IPS DF 6.9 (cell line): ENCODE measurements around the gene ARPC1B.
"Not testable (repeated sequence)": the region's sequence is repeated elsewhere in the genome, so short reads cannot be mapped to it uniquely, and the experiment has no call there.

Experiments used
- DNase-seq: peaks from one replicate; pipeline ENCODE4 v3.0.0-alpha.2; 2013; ENCODE audit warnings: low read depth, low spot score
- H3K27ac ChIP-seq: one replicate; pipeline ENCODE4 v1.5.1; 2013; ENCODE audit warnings: low read length, control low read depth
- H3K27me3 ChIP-seq: 2 replicates; pipeline ENCODE4 v1.6.1; 2013; ENCODE audit warnings: mild to moderate bottlenecking, low read length; ENCODE audit not compliant: control insufficient read depth, insufficient read depth
- H3K36me3 ChIP-seq: 2 replicates; pipeline ENCODE4 v1.6.1; 2013; ENCODE audit warnings: low read length; ENCODE audit not compliant: control insufficient read depth, insufficient read depth
- H3K4me1 ChIP-seq: 2 replicates; pipeline ENCODE4 v1.6.1; 2013; ENCODE audit warnings: low read length; ENCODE audit not compliant: control insufficient read depth, insufficient read depth
- H3K4me3 ChIP-seq: 2 replicates; pipeline ENCODE4 v1.5.1; 2013; ENCODE audit warnings: mild to moderate bottlenecking, low read length
- H3K9me3 ChIP-seq: 2 replicates; pipeline ENCODE4 v1.6.1; 2013; ENCODE audit warnings: low read length, inconsistent platforms; ENCODE audit not compliant: control insufficient read depth, insufficient read depth
- WGBS: extraction: QIAGEN DNeasy Blood & Tissue Kit; methylation state at CpG from one replicate; pipeline ENCODE4 v1.1.7; 2013; ENCODE audit warnings: mixed read lengths, missing lambda C conversion rate; ENCODE audit not compliant: insufficient read length, insufficient coverage; 5-methylcytosine and 5-hydroxymethylcytosine counted together

The ARPC1B gene

DNA sequence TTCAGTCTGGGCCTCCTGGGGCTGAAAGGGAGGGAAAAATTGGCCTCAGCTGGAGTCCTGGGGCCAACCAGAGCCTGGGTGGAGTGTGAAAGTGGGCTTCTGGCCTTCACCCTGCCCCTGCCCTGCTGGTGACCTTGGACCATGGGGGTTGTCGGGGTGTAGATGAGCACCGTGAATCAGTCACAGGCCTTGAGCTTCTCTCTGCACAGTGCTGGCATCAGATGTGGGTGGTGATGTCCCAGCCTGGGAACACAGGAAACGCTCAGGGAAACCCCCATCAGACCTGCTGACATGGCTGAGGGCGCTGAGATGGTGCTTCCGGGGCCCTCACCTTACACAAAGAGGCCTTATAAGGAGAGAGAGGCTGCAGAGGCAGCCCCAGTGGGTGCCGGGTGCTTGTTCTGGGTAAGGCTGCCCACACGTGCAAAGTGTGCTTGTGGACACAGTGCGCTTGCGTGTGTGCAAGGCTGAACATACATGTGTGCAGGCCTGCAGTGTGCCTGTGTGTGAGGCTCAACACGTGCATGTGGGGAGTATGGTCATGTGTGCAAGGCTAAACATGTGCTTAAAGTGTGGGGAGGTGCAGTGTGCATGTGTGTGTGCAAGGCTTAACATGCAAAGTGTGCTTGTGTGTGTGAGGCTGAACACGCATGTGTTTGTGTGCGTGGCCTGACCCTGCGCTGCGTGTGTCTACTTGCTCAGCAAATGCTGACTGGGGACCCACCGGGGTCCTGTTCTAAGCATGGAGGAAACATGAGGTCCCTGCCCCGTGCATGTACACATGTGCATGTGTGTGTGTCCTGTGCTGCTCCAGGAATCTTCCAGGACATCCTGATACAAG is 6.5 kb downstream of the ARPC1B start:
- Histone ChIP-seq H3K27me3 (no peaks in the 10 kb centered on the region), H3K4me3 (no peak overlapping the region), H3K36me3 (peaks cover 3% of the 10 kb centered on the region; the same call in 1 of the 2 replicates), H3K27ac (no peak overlapping the region), H3K4me1 (peaks cover 3% of the 10 kb centered on the region), H3K9me3 (no peaks in the 10 kb centered on the region)
- WGBS, result no CpG with 5 or more reads among the region's 16 CpGs
- no peak for DNase-seq

DNA sequence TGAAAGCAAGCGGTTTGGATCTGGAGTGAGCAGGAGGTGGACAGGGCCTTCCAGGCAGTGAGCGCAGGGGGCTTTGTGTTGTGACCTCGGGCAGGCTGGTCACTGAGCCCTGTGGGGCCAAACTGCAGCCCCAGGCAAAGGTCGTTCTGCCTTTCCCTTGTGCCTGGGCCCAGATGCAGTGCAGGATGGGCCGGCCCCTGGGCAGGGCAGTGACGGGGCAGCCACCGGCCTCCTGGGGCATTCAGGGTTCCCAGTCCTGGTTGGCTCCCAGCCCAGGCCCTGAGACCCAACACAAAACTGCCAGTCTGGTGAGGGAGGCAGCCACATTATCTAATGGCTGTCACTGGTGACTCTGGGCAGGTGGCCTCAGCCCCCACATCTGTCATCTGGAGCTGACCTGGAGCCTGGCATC is 7.1 kb downstream of the ARPC1B start:
- H3K36me3 ChIP-seq, result peaks cover 8% of the 10 kb centered on the region
- no peaks in the 10 kb centered on the region for H3K9me3 ChIP-seq
- DNase-seq, result no peak
- no CpG with 5 or more reads among the region's 7 CpGs for WGBS
- H3K27ac ChIP-seq, result no peak overlapping the region
- H3K27me3 ChIP-seq, result no peaks in the 10 kb centered on the region
- H3K4me1 ChIP-seq, result peaks cover 3% of the 10 kb centered on the region
- H3K4me3 ChIP-seq, result no peak overlapping the region

DNA sequence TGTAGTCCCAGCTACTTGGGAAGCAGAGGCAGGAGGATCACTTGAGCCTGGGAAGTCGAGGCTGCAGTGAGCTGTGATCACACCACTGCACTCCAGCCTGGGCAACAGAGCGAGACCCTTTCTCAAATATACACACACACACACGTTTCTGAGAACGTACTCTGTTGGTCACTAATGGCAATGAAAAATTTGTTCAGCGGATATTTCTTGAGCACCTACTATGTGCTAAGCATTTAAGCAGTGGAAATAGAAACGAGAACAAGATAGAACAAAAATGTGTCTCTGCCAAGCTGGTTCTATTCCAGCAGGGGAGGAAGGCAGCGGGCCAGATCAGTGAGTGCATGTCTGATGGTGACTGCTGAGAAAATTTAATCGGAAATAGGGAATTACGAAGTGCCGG is 8.7 kb downstream of the ARPC1B start:
- Histone ChIP-seq H3K4me1 (peaks cover 3% of the 10 kb centered on the region), H3K36me3 (peaks cover 14% of the 10 kb centered on the region), H3K27ac (no peak overlapping the region), H3K4me3 (no peak overlapping the region), H3K27me3 (no peaks in the 10 kb centered on the region), H3K9me3 (no peaks in the 10 kb centered on the region)
- DNase-seq, result no peak
- no CpG with 5 or more reads among the region's 10 CpGs for WGBS

DNA sequence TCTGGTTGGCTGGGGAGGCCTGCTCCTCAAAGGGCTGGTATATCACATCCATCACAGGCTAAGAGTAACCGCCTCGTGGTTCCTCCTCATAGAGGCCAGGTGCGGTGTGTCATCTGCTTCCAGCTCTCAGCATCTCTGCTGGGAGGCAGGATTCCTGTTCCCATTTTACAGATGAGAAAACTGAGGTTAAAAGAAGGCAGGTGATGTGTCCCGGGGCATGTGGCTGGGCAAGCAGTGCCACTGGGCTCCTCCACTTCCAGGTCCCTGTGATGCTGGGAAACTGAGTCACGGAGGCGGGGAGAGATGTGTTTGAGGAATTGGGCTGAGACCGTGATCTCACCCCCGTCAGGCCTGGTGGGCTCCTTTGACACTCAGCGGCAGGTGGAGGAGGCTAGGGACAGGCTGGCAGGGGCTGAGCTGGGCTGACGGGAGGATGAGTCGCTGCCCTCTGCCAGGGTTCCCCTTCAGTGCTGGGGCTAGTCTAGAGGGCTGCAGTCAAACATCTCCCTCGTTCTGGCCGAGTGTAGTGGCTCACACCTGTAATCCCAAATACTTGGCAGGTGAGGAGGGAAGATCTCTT is 9.4 kb downstream of the ARPC1B start:
- Histone ChIP-seq H3K27ac (no peak overlapping the region), H3K9me3 (no peaks in the 10 kb centered on the region)
- no peak for DNase-seq

DNA sequence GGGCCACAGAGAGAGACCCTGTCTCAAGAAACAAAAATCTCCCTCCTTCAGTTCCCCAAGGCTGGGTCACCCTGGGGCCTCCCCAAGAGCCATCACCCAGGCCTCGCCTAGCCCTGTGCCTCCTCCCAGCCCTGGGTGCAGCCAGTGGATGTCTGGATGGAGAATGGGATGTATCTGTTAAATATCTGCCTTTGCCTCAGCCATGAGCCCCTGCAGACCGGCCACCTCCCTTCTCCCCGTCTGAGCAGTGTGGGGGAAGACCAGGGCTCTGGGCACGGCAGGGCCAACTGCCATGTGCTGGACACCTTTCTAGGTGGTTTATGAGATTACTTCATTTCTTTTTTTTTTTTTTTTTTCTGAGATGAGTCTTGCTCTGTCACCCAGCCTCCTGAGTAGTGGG is 10.0 kb downstream of the ARPC1B start:
- DNase-seq, result no peak
- Histone ChIP-seq H3K27ac (no peak overlapping the region), H3K36me3 (peaks cover 19% of the 10 kb centered on the region), H3K27me3 (no peaks in the 10 kb centered on the region), H3K4me3 (no peak overlapping the region), H3K9me3 (no peaks in the 10 kb centered on the region), H3K4me1 (peaks cover 3% of the 10 kb centered on the region)
- WGBS, result no CpG with 5 or more reads among the region's 4 CpGs

More for the DNA sequence above, 9.4 kb downstream of the ARPC1B start:
- H3K36me3 ChIP-seq, result peaks cover 17% of the 10 kb centered on the region
- no peaks in the 10 kb centered on the region for H3K27me3 ChIP-seq
- peaks cover 3% of the 10 kb centered on the region for H3K4me1 ChIP-seq
- WGBS, result no CpG with 5 or more reads among the region's 13 CpGs
- H3K4me3 ChIP-seq, result no peak overlapping the region

DNA sequence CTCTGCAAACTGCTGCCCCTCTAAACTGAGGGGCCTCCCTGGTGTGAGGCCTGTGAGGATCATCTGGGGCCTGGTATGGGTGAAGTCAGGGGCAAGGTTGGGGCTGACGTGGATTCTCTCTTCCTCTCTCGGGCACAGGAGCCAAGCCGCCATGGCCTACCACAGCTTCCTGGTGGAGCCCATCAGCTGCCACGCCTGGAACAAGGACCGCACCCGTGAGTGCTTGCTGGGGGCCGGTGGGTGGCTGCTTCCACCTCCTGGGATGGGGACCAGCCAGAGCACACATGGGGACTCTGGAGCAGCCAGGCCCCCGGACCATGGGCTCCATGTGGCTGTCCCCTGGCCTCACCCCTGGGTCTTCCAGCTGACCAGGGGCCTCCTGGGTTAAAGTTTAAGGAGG is 11.0 kb downstream of the ARPC1B start:
- peaks cover 2% of the 10 kb centered on the region for H3K4me1 ChIP-seq
- no CpG with 5 or more reads among the region's 8 CpGs for WGBS

DNA sequence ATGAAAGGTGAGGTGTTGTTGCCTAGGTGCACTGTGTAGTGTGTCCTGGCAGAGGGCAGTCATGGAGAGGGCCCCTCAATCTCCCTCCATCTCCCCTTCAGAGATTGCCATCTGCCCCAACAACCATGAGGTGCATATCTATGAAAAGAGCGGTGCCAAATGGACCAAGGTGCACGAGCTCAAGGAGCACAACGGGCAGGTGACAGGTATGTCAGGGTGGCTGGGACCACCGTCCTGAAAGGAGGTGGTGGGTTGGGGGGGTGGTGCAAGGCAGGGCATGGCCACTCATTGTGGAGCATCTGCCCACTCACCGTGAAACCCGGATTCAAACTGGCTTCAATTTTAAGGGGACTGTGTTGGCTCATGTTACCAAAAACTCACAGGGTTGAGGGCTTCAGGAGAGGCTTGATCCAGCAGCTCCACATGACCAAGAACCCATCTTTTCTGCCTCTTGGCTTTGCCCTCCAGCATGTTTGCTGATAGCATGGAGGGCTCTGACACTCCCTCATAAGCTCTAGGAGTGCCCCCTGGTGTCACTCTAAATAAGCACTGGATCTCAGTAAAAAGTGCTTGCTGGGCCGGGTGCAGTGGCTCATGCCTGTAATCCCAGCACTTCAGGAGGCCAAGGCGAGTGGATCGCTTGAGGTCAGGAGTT is 12.2 kb downstream of the ARPC1B start:
- WGBS, result no CpG with 5 or more reads among the region's 9 CpGs
- no peak for DNase-seq
- Histone ChIP-seq H3K4me3 (no peak overlapping the region), H3K27ac (no peak overlapping the region), H3K4me1 (no peaks in the 10 kb centered on the region), H3K27me3 (no peaks in the 10 kb centered on the region), H3K36me3 (peaks cover 26% of the 10 kb centered on the region), H3K9me3 (no peaks in the 10 kb centered on the region)

More for the DNA sequence above, 11.0 kb downstream of the ARPC1B start:
- Histone ChIP-seq H3K9me3 (no peaks in the 10 kb centered on the region), H3K4me3 (no peak overlapping the region), H3K27me3 (no peaks in the 10 kb centered on the region), H3K27ac (no peak overlapping the region), H3K36me3 (peaks cover 23% of the 10 kb centered on the region)
- no peak for DNase-seq

DNA sequence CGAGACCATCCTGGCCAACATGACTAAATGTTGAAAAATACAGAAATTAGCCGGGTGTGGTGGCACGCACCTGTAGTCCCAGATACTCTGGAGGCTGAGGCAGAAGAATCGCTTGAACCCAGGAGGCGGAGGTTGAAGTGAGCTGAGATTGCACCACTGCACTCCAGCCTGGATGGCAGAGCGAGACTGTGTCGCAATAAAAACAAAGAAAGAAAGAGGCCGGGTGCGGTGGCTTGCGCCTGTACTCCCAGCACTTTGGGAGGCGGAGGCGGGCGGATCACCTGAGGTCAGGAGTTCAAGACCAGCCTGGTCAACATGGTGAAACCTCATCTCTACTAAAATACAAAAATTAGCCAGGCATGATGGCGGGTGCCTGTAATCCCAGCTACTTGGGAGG is 12.7 kb downstream of the ARPC1B start:
- DNase-seq, H3K27me3 ChIP-seq, H3K4me3 ChIP-seq, H3K27ac ChIP-seq, H3K9me3 ChIP-seq, H3K4me1 ChIP-seq: not testable (repeated sequence)
- H3K36me3 ChIP-seq, result peaks cover 26% of the 10 kb centered on the region
- no CpG with 5 or more reads among the region's 14 CpGs for WGBS

DNA sequence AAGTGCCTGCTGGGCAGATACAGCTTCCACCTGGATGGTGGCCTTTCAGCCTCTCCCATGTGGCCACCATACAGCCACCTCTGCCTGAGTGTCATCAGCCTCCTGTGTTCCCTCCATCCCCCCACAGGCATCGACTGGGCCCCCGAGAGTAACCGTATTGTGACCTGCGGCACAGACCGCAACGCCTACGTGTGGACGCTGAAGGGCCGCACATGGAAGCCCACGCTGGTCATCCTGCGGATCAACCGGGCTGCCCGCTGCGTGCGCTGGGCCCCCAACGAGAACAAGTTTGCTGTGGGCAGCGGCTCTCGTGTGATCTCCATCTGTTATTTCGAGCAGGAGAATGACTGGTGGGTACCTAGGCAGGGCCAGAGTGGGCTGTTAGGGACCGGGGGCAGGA is 13.4 kb downstream of the ARPC1B start:
- no peaks in the 10 kb centered on the region for H3K27me3 ChIP-seq
- no peaks in the 10 kb centered on the region for H3K9me3 ChIP-seq
- peaks cover 26% of the 10 kb centered on the region for H3K36me3 ChIP-seq
- no peak overlapping the region for H3K27ac ChIP-seq
- H3K4me1 ChIP-seq, result peaks cover 2% of the 10 kb centered on the region; the same call in 1 of the 2 replicates
- no peak for DNase-seq
- WGBS, result no CpG with 5 or more reads among the region's 20 CpGs
- H3K4me3 ChIP-seq, result no peak overlapping the region

DNA sequence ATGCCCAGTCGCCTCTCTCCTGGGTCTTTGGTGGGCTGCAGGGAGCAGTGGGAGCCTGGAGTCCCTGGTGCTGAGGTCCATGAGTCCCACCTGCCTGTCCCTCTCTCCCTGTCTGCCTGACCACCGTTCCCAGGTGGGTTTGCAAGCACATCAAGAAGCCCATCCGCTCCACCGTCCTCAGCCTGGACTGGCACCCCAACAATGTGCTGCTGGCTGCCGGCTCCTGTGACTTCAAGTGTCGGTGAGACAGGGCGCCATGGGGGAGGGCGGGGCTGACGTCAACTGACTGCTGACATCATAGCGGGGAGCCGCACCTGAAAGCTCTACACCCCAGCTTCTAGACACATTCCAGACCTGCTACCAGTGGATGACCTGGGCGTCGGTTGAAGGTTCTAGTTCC is 15.2 kb downstream of the ARPC1B start:
- Histone ChIP-seq H3K9me3 (no peaks in the 10 kb centered on the region), H3K4me3 (no peak overlapping the region), H3K4me1 (peaks cover 6% of the 10 kb centered on the region; the same call in 1 of the 2 replicates), H3K36me3 (peaks cover 26% of the 10 kb centered on the region), H3K27ac (no peak overlapping the region), H3K27me3 (no peaks in the 10 kb centered on the region)
- WGBS, result no CpG with 5 or more reads among the region's 13 CpGs
- no peak for DNase-seq
